HG02884 (cell line): ENCODE data around the gene ZNF460.
"Not testable (repeated sequence)": the region's sequence is repeated elsewhere in the genome, so short reads cannot be mapped to it uniquely, and the experiment has no call there.

Experiments used
- ATAC-seq: cut with Tn5 transposase; IDR thresholded peaks from one replicate; pipeline ENCODE4 v1.9.1; 2021; ENCODE audit warnings: mild to moderate bottlenecking, moderate library complexity; ENCODE audit not compliant: unreplicated experiment

The ZNF460 gene

GRCh38 chr19:57280165-57280961, at the start of gene ZNF460:
Gene ZNF460 (plus strand): TSS chr19:57280485. CDS start chr19:57280807, 322 bp downstream.
- ATAC-seq = peak; percentile 63

GRCh38 chr19:57231686-57232085, 48.6 kb upstream of the ZNF460 start:
- ATAC-seq = no peak

GRCh38 chr19:57233207-57233606, 47.1 kb upstream of the ZNF460 start:
- ATAC-seq = no peak

GRCh38 chr19:57239982-57240310, 40.3 kb upstream of the ZNF460 start:
- no peak for ATAC-seq

- ATAC-seq = peak; percentile 89
Observed at GRCh38 chr19:57240311-57241090, 39.8 kb upstream of the ZNF460 start, which contains the start of gene ZNF805. Gene ZNF805 (plus strand): TSS chr19:57240632. CDS start chr19:57240892, 260 bp downstream.

GRCh38 chr19:57241176-57241575, 39.1 kb upstream of the ZNF460 start:
- no peak for ATAC-seq

- no peak for ATAC-seq
Observed at GRCh38 chr19:57242821-57243220, 37.5 kb upstream of the ZNF460 start.

GRCh38 chr19:57244513-57244912, 35.8 kb upstream of the ZNF460 start:
- ATAC-seq = no peak

GRCh38 chr19:57245066-57245465, 35.2 kb upstream of the ZNF460 start:
- no peak for ATAC-seq

GRCh38 chr19:57245959-57246358, 34.3 kb upstream of the ZNF460 start:
- ATAC-seq = no peak

GRCh38 chr19:57248646-57249045, 31.6 kb upstream of the ZNF460 start:
- no peak for ATAC-seq

- ATAC-seq = no peak
Observed at GRCh38 chr19:57249329-57249728, 31.0 kb upstream of the ZNF460 start.

GRCh38 chr19:57253767-57254166, 26.5 kb upstream of the ZNF460 start:
- not testable (repeated sequence) for ATAC-seq

GRCh38 chr19:57262044-57262443, 18.2 kb upstream of the ZNF460 start:
- ATAC-seq = no peak

GRCh38 chr19:57263244-57263741, 17.0 kb upstream of the ZNF460 start:
- no peak for ATAC-seq

- no peak for ATAC-seq
Observed at GRCh38 chr19:57267291-57267690, 13.0 kb upstream of the ZNF460 start.

- no peak for ATAC-seq
Observed at GRCh38 chr19:57269515-57270250, 10.6 kb upstream of the ZNF460 start.

- ATAC-seq = no peak
Observed at GRCh38 chr19:57271280-57271679, 9.0 kb upstream of the ZNF460 start.

- ATAC-seq = no peak
Observed at GRCh38 chr19:57273014-57273413, 7.3 kb upstream of the ZNF460 start.

GRCh38 chr19:57276430-57276829, 3.9 kb upstream of the ZNF460 start:
- no peak for ATAC-seq

- not testable (repeated sequence) for ATAC-seq
Observed at GRCh38 chr19:57278481-57278880, 1.8 kb upstream of the ZNF460 start.
